Keratinocyte (primary cell): ENCODE data around the gene MAS1L. TPM values are rescaled to one million over a fixed set of nuclear protein-coding genes. Genes with fewer than 3 reads are reported as not detected.

Experiments used
- DNase-seq: peaks from one replicate; pipeline ENCODE4 v3.0.0-alpha.2; 2011; ENCODE audit warnings: low read depth, missing footprints, low spot score
- FAIRE-seq: peaks from 2 replicates; lab custom pipeline; 2011; peaks lifted over from hg19 to GRCh38; lab: Jason Lieb, UNC
- H2AFZ ChIP-seq: 2 replicates; pipeline ENCODE4 v1.6.0; 2012; ENCODE audit warnings: low read length, control low read depth, inconsistent platforms; ENCODE audit not compliant: control insufficient read depth
- H3K27ac ChIP-seq: 2 replicates; pipeline ENCODE4 v1.5.1; 2011; ENCODE audit warnings: low read length; ENCODE audit not compliant: control insufficient read depth, insufficient read depth
- H3K27me3 ChIP-seq: 3 replicates; pipeline ENCODE4 v1.6.0; 2011; ENCODE audit warnings: low read length; ENCODE audit not compliant: control insufficient read depth, insufficient read depth; ENCODE audit errors: extremely low read depth
- H3K36me3 ChIP-seq, 2 experiments: 2 replicates in 1 of 2; 3 replicates in 1 of 2; pipeline ENCODE4 v1.5.1; 2011; ENCODE audit warnings: low read length in 2 of 2, mild to moderate bottlenecking in 1 of 2; ENCODE audit not compliant: control insufficient read depth in 2 of 2, insufficient read depth in 2 of 2; ENCODE audit errors: extremely low read depth in 1 of 2
- H3K4me1 ChIP-seq: 3 replicates; pipeline ENCODE4 v1.5.1; 2011; ENCODE audit warnings: low read length; ENCODE audit not compliant: control insufficient read depth, insufficient read depth; ENCODE audit errors: extremely low read depth
- H3K4me2 ChIP-seq: 3 replicates; pipeline ENCODE4 v1.6.0; 2011; ENCODE audit warnings: low read depth, low read length; ENCODE audit not compliant: control insufficient read depth, insufficient read depth; ENCODE audit errors: extremely low read depth
- H3K4me3 ChIP-seq, 3 experiments: fragments of 200-600 bp in 1 of 3; sonication (generic) in 1 of 3; 2 replicates in 2 of 3; 3 replicates in 1 of 3; pipeline ENCODE4 v1.5.1; 2011 to 2016; ENCODE audit warnings: low read length in 3 of 3, mild to moderate bottlenecking in 3 of 3, control low read depth in 2 of 3, inconsistent platforms in 1 of 3, low read depth in 1 of 3, mixed read lengths in 1 of 3, mixed run types in 1 of 3, moderate library complexity in 1 of 3; ENCODE audit not compliant: control insufficient read depth in 2 of 3, insufficient read depth in 2 of 3; ENCODE audit errors: extremely low read depth in 1 of 3
- H3K79me2 ChIP-seq: 2 replicates; pipeline ENCODE4 v1.6.0; 2012; ENCODE audit warnings: low read length; ENCODE audit not compliant: control insufficient read depth, insufficient read depth
- H3K9ac ChIP-seq: 3 replicates; pipeline ENCODE4 v1.6.0; 2011; ENCODE audit warnings: low read length; ENCODE audit not compliant: control insufficient read depth, insufficient read depth; ENCODE audit errors: extremely low read depth
- H3K9me1 ChIP-seq: 3 replicates; pipeline ENCODE4 v1.6.0; 2011; ENCODE audit warnings: low read length; ENCODE audit not compliant: control insufficient read depth, insufficient read depth; ENCODE audit errors: extremely low read depth
- H3K9me3 ChIP-seq: 2 replicates; pipeline ENCODE4 v1.5.1; 2012; ENCODE audit warnings: low read depth, low read length; ENCODE audit not compliant: control insufficient read depth
- H4K20me1 ChIP-seq: 3 replicates; pipeline ENCODE4 v1.6.0; 2011; ENCODE audit warnings: low read length; ENCODE audit not compliant: control insufficient read depth, insufficient read depth; ENCODE audit errors: extremely low read depth
- CTCF ChIP-seq, 3 experiments: IDR thresholded peaks in 1 of 3; conservative IDR thresholded peaks in 1 of 3; optimal IDR thresholded peaks in 1 of 3; 2 replicates in 2 of 3; 3 replicates in 1 of 3; pipeline versions ENCODE3 to v1.5.1; 2011; ENCODE audit warnings: low read length in 3 of 3, mild to moderate bottlenecking in 3 of 3, moderate library complexity in 2 of 3, control low read depth in 1 of 3, inconsistent platforms in 1 of 3; ENCODE audit not compliant: insufficient read depth in 2 of 3; ENCODE audit errors: extremely low read depth in 1 of 3
- EZH2 ChIP-seq: IDR thresholded peaks from one replicate; pipeline ENCODE4 v1.6.1; 2012; ENCODE audit warnings: inconsistent platforms, mild to moderate bottlenecking, low read length, moderate library complexity
- dilution Hi-C: fragments of 300-500 bp; cut with MboI; formaldehyde crosslinking; loops from one replicate; pipeline ENCODE4 v1.7.0; 2020; ENCODE audit warnings: low sequenced_read_pairs; ENCODE audit not compliant: extremely low pct_ligation_motif_present
- polyA plus RNA-seq, 5 experiments: library from polyadenylated mRNA; depleted of rRNA in 3 of 5; stranded (reverse) in 3 of 5; stranded (forward) in 1 of 5; unstranded in 1 of 5; fragments of >200 nt; gene quantifications; 1 replicate in 1 of 5; 2 replicates in 3 of 5; 3 replicates in 1 of 5; pipeline versions ENCODE4 v1.2.1 to v1.2.3, GENCODE V29; 2011 to 2012; ENCODE audit warnings: missing spikeins in 2 of 5, low read depth in 1 of 5, low replicate concordance in 1 of 5

Gene MAS1L
- polyA plus RNA-seq, 1 donor (not counting 4 experiments of a cell fraction or from before 2014, with no cell fraction given): not detected

GRCh38 chr6:29496961-29497360 lies 9.2 kb upstream of the MAS1L start:
- dilution Hi-C loops: no loop called here
- FAIRE-seq (no peak), DNase-seq (no peak)
- Histone ChIP-seq H3K9me1 (no peaks in the 10 kb centered on the region), H3K9me3 (no peaks in the 10 kb centered on the region), H3K4me2 (no peak overlapping the region), H3K9ac (no peak overlapping the region), H3K4me1 (no peaks in the 10 kb centered on the region), H3K4me3 (no peak overlapping the region), H2AFZ (no peak overlapping the region), H3K79me2 (no peaks in the 10 kb centered on the region), H3K27me3 (peaks cover 6% of the 10 kb centered on the region), H3K27ac (no peak overlapping the region), H4K20me1 (no peaks in the 10 kb centered on the region), H3K36me3 (no peaks in the 10 kb centered on the region)
- TF ChIP-seq CTCF (optimal IDR thresholded peaks at IDR 0.05 in 1 of 3, IDR thresholded peaks at IDR 0.05 in 1 of 3, conservative IDR thresholded peaks at IDR 0.05 in 1 of 3; ENCODE audit: extremely low read depth in 1 of 3, insufficient read depth in 2 of 3, low read length in 3 of 3) (no peak), EZH2 (no peak)

GRCh38 chr6:29495571-29495970 lies 7.8 kb upstream of the MAS1L start:
- no peak for DNase-seq
- TF ChIP-seq EZH2 (no peak), CTCF (optimal IDR thresholded peaks at IDR 0.05 in 1 of 3, IDR thresholded peaks at IDR 0.05 in 1 of 3, conservative IDR thresholded peaks at IDR 0.05 in 1 of 3; ENCODE audit: extremely low read depth in 1 of 3, insufficient read depth in 2 of 3, low read length in 3 of 3) (no peak)
- Histone ChIP-seq H3K4me2 (no peak overlapping the region), H3K9ac (no peak overlapping the region), H3K4me3 (no peak overlapping the region), H3K9me3 (no peaks in the 10 kb centered on the region), H3K79me2 (no peaks in the 10 kb centered on the region), H3K4me1 (no peaks in the 10 kb centered on the region), H2AFZ (no peak overlapping the region), H3K27me3 (peaks cover 2% of the 10 kb centered on the region), H3K9me1 (no peaks in the 10 kb centered on the region), H3K36me3 (no peaks in the 10 kb centered on the region), H4K20me1 (no peaks in the 10 kb centered on the region), H3K27ac (no peak overlapping the region)
- FAIRE-seq: no peak
- dilution Hi-C loops: no loop called here
